GM13976 (cell line): Measurements from ENCODE around the gene JPT2.

Experiments used
- DNase-seq: peaks from one replicate; pipeline ENCODE4 v3.0.0; 2012; ENCODE audit warnings: low spot score
- in situ Hi-C: fragments of 300-500 bp; cut with MboI; formaldehyde crosslinking; loops from one replicate; pipeline ENCODE4 v1.12.0; 2022; ENCODE audit warnings: low sequenced_read_pairs, mixed read lengths, inconsistent platforms; ENCODE audit not compliant: unreplicated experiment
- TF ChIP-seq, protein P1 (sequence below): IDR thresholded peaks from 2 replicates; pipeline ENCODE4 v1.5.1; 2012; ENCODE audit warnings: borderline replicate concordance, mild to moderate bottlenecking; ENCODE audit not compliant: insufficient read depth; ENCODE audit errors: extremely low read depth, missing control alignments, control extremely low read depth

JPT2 gene

DNA sequence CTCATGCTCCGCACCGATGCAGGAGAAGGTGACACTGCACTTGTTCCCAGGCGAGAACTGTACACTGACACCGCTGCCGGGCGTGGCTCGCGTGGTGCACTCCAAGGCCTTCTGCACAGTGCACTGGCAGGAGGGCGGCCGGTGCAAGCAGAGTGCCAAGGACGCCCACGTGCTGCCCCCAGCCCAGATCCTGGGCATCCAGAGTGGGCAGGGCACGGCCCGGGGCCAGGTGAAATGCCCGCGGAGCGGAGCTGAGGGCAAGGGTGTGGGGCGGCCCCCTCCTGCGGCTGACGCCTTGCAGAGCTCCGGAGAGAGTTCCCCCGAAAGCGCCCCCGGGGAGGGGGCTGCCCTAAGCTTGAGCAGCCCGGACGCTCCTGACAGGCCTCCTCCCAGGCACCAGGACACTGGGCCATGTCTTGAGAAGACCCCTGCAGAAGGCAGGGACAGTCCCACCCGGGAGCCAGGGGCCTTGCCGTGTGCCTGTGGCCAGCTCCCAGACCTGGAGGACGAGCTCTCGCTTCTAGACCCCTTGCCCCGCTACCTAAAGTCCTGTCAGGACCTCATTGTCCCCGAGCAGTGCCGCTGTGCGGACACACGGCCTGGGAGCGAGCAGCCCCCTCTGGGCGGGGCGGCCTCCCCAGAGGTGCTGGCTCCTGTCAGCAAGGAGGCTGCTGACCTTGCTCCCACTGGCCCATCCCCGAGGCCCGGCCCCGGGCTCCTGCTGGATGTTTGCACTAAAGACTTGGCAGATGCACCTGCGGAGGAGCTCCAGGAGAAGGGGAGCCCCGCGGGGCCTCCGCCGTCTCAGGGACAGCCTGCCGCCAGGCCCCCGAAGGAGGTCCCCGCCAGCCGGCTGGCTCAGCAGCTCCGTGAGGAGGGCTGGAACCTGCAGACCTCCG lies 21.9 kb upstream of the JPT2 start:
- in situ Hi-C loops: no loop called here
- TF ChIP-seq, protein P1, sequence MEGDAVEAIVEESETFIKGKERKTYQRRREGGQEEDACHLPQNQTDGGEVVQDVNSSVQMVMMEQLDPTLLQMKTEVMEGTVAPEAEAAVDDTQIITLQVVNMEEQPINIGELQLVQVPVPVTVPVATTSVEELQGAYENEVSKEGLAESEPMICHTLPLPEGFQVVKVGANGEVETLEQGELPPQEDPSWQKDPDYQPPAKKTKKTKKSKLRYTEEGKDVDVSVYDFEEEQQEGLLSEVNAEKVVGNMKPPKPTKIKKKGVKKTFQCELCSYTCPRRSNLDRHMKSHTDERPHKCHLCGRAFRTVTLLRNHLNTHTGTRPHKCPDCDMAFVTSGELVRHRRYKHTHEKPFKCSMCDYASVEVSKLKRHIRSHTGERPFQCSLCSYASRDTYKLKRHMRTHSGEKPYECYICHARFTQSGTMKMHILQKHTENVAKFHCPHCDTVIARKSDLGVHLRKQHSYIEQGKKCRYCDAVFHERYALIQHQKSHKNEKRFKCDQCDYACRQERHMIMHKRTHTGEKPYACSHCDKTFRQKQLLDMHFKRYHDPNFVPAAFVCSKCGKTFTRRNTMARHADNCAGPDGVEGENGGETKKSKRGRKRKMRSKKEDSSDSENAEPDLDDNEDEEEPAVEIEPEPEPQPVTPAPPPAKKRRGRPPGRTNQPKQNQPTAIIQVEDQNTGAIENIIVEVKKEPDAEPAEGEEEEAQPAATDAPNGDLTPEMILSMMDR: no peak
- DNase-seq: no peak

- TF ChIP-seq, protein P1: no peak
- in situ Hi-C loops: no loop called here
- DNase-seq: no peak
Observed at GRCh38 chr16:1656808-1657617, 21.1 kb upstream of the JPT2 start.

DNA sequence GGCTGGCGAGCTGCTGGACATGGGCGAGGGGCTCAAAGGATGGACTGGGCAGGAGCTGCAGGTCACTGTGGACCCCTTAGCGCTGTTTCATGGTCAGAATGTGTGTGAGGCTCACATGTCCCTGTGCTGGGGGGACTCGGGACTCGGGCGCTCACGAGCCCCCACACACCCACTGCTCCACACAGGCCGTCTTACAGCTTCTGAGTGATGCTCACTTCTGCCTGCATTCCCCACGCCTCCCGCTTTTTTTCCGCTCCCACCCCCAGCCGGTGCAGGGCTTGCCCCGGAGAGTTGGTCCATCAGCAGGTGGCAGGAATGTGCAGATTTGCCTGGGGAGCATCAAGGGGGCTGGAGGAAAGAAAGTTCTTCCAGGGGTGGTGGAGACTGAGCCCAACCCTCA lies 20.2 kb upstream of the JPT2 start:
- in situ Hi-C loops: no loop called here
- DNase-seq: no peak
- TF ChIP-seq, protein P1: no peak

GRCh38 chr16:1659031-1659430 lies 19.0 kb upstream of the JPT2 start:
- no peak for DNase-seq
- TF ChIP-seq, protein P1: no peak
- in situ Hi-C loops: no loop called here

- DNase-seq: no peak
- TF ChIP-seq, protein P1: no peak
- in situ Hi-C loops: no loop called here
Observed at GRCh38 chr16:1661826-1662225, 16.3 kb upstream of the JPT2 start.

DNA sequence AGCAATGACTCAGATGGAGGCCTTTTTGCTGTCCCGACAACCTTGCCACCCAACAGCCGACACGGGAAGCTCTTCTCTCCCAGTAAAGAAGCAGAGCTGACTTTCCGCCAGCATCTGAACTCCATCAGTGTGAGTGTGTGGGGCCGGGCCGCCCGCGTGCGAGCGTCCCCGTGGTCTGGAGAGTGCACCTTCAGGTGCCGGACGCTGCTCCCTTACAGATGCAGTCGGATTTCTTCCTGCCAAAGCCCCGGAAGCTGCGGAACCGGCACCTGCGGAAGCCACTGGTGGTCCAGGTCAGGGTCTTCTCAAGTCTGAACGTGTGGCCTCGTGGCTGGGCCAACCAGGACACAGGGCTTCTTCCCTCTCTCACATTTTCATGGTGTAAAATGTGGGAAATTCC lies 15.5 kb upstream of the JPT2 start:
- TF ChIP-seq, protein P1: no peak
- in situ Hi-C loops: no loop called here
- DNase-seq: no peak
